Gastroesophageal sphincter (tissue), 4 donors: ENCODE measurements around the gene USP40. TPM values are rescaled to one million over a fixed set of nuclear protein-coding genes. Genes with fewer than 3 reads are reported as not detected.

ENCODE experiments used
- ATAC-seq: fragments of 150-250 bp; one replicate; pipeline ENCODE4 v1.9.1; 2016; ENCODE audit warnings: mild to moderate bottlenecking, moderate library complexity
- H3K27ac ChIP-seq, 4 donors: fragments of 200-600 bp; sonication (generic) in 3 of 4; 1 replicate in 3 of 4; 2 replicates in 1 of 4; pipeline ENCODE4 v1.5.1; 2016 to 2019
- H3K27me3 ChIP-seq: fragments of 200-600 bp; sonication (generic); one replicate; pipeline ENCODE4 v1.5.1; 2019
- H3K36me3 ChIP-seq, 2 donors: fragments of 200-600 bp; sonication (generic); one replicate each; pipeline ENCODE4 v1.5.1; 2019; ENCODE audit warnings: control low read depth in 1 of 2
- H3K4me1 ChIP-seq, 3 donors: fragments of 200-600 bp; sonication (generic); 1 replicate in 2 of 3; 2 replicates in 1 of 3; pipeline ENCODE4 v1.5.1; 2016 to 2019; ENCODE audit warnings: control low read depth in 2 of 3
- H3K4me3 ChIP-seq, 2 donors: fragments of 200-600 bp; sonication (generic); one replicate each; pipeline ENCODE4 v1.5.1; 2019; ENCODE audit warnings: mild to moderate bottlenecking in 1 of 2, moderate library complexity in 1 of 2
- H3K9me3 ChIP-seq, 3 donors: fragments of 200-600 bp; sonication (generic); one replicate each; pipeline ENCODE4 v1.5.1; 2017 to 2019; ENCODE audit warnings: control low read depth in 2 of 3
- EP300 ChIP-seq: sonication (generic); formaldehyde crosslinking; IDR thresholded peaks from one replicate; pipeline ENCODE4 v1.6.1; 2017; ENCODE audit warnings: antibody characterized with exemption, mild to moderate bottlenecking
- POLR2A ChIP-seq, 2 donors: fragments of 450-650 bp; IDR thresholded peaks; one replicate each; pipeline ENCODE4 v1.6.1; 2017; ENCODE audit warnings: antibody characterized with exemption in 2 of 2, mild to moderate bottlenecking in 2 of 2, moderate library complexity in 1 of 2
- POLR2AphosphoS5 ChIP-seq: sonication (generic); formaldehyde crosslinking; IDR thresholded peaks from one replicate; pipeline ENCODE4 v1.6.1; 2017; ENCODE audit warnings: antibody characterized with exemption
- WGBS, 2 donors: methylation state at CpG; one replicate each; pipeline ENCODE4 v1.1.5; 2018; ENCODE audit warnings: low coverage in 1 of 2; 5-methylcytosine and 5-hydroxymethylcytosine counted together
- total RNA-seq, 4 donors: library from RNA; depleted of rRNA; stranded (reverse); fragments of >200 nt; gene quantifications; one replicate each; pipeline ENCODE4 v1.1.0, GENCODE V29; 2016
- TF ChIP-seq, protein P1 (sequence below), 4 experiments: fragments of 200-600 bp in 2 of 4; fragments of 450-650 bp in 2 of 4; sonication (generic) in 1 of 4; IDR thresholded peaks; one replicate each; pipeline ENCODE4 v1.5.1; 2017 to 2019; ENCODE audit warnings: antibody characterized with exemption in 4 of 4, mild to moderate bottlenecking in 2 of 4, moderate library complexity in 2 of 4

USP40 gene
- total RNA-seq, 4 donors from 2014 or later: 13.5 to 52.6 (median 18.2) TPM

DNA sequence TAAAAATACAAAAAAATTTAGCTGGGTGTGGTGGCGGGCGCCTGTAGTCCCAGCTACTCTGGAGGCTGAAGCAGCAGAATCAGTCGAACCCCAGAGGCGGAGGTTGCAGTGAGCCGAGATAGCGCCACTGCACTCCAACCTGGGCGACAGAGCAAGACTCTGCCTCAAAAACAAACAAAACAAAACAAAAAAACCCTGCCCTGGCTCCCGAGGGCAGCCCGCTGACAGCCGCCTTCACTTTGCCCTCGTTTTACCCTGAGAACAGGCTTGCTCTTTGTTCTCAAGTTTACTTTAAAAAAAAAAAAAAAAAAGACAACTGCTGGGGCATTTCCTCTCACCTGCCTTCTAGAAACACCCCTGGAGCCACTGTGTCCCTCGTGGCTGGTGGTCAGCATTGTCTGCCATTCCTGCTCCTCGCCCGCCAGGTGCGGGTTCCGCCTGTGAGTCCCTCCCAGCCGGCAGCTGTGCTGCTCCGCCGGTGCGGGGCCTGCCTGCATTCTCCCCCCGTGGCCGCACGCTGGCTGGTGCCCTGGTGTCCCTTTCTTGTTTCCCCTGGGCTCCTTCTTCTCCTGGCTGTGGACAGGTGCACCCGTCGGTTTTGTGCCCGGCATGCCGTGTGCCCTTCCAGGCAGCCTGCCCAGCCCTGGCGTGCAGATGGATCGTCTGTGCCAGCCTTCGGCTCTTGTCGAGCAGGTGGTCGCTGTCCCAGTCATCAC, 105.7 kb downstream of the USP40 start:
- no peak overlapping the region for H3K4me3 ChIP-seq
- no peaks in the 10 kb centered on the region for H3K4me1 ChIP-seq
- TF ChIP-seq POLR2AphosphoS5: no peak
- no peak for TF ChIP-seq EP300
- TF ChIP-seq, protein P1, sequence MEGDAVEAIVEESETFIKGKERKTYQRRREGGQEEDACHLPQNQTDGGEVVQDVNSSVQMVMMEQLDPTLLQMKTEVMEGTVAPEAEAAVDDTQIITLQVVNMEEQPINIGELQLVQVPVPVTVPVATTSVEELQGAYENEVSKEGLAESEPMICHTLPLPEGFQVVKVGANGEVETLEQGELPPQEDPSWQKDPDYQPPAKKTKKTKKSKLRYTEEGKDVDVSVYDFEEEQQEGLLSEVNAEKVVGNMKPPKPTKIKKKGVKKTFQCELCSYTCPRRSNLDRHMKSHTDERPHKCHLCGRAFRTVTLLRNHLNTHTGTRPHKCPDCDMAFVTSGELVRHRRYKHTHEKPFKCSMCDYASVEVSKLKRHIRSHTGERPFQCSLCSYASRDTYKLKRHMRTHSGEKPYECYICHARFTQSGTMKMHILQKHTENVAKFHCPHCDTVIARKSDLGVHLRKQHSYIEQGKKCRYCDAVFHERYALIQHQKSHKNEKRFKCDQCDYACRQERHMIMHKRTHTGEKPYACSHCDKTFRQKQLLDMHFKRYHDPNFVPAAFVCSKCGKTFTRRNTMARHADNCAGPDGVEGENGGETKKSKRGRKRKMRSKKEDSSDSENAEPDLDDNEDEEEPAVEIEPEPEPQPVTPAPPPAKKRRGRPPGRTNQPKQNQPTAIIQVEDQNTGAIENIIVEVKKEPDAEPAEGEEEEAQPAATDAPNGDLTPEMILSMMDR (IDR thresholded peaks at IDR 0.05): no peak
- no peak for TF ChIP-seq POLR2A (IDR thresholded peaks at IDR 0.05)
- ATAC-seq: no peak
- 86 to 89% methylated on average over 8 to 11 of the region's 32 CpGs for WGBS, 2 donors
- peaks cover 0 to 100% of the 10 kb centered on the region in 2 donors for H3K36me3 ChIP-seq
- no peak overlapping the region for H3K27ac ChIP-seq
- no peaks in the 10 kb centered on the region for H3K9me3 ChIP-seq
- no peaks in the 10 kb centered on the region for H3K27me3 ChIP-seq

DNA sequence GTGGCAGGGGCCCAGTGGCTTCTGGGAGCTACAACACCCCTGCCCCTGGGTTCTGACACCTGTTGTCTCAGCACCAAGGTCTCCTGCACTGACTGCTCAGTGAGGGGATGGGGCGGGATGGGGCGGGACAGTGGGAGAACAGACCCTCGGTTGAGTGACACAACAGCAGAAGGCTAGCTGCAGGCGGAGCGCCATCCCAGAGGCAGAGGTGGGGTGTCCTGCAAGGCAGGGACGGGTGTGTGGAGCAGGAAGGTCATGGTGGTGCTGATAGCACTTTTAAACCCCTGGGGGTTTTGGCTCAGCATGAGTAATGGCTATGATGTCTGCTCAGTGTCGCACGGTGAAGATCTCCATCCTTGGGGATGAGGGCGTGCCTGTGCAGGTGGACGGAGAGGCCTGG, 107.2 kb downstream of the USP40 start:
- H3K27ac ChIP-seq: no peak overlapping the region
- no peaks in the 10 kb centered on the region for H3K27me3 ChIP-seq
- H3K4me1 ChIP-seq: no peaks in the 10 kb centered on the region
- WGBS, 2 donors: 88% methylated on average over 4 of the region's 10 CpGs; no CpG with 5 or more reads in 1 of the 2 donors
- peaks cover 0 to 100% of the 10 kb centered on the region in 2 donors for H3K36me3 ChIP-seq
- no peaks in the 10 kb centered on the region for H3K9me3 ChIP-seq
- no peak for ATAC-seq
- H3K4me3 ChIP-seq: no peak overlapping the region
- TF ChIP-seq POLR2AphosphoS5 (no peak), EP300 (no peak), POLR2A (IDR thresholded peaks at IDR 0.05) (no peak)
- TF ChIP-seq, protein P1 (IDR thresholded peaks at IDR 0.05): no peak

DNA sequence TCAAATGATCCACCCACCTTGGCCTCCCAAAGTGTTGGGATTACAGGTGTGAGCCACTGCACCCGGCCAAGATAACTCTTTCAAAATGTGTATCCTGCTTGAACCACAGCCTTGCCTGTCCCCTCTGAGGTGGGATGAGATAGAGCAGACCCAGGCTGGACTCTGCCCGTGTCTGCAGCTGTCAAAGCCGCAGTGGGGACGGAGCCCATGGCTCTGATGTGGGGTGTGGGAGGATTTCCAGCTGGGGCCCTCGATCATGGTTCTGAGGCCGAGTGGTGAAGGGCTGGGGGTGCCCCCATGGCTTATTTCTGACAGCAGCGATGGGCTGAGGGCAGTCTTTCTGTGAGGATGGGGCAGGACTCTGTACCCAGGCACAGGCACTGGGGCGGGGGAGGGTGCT, 107.8 kb downstream of the USP40 start:
- WGBS, 2 donors: no CpG with 5 or more reads among the region's 8 CpGs

DNA sequence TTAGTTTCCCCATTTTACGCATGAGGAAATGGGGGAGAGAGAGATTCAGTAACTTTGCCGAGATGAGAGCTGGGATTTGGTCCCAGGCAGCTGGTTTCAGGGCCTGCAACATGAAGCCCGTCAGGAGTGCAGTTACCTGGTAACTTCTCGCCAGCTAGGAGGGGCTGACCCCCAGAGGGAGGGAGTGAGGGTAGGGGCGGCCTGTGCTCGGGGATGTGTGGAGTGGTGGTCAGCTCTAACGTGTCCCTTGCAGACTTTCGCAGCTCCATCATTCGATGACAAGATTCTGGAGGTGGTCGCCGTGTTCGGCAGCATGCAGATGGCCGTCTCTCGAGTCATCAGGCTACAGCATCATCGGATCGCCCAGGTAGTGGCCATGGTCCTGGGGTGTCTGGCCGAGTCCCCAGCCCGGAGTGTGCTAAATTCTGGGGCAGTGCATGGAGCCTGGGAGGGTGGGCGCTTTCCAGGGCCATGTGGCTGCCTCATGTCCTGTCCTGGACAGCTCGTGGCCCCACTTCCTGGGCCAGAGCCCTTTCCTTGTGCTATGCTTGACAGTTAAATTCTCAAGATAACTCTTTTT, 108.5 kb downstream of the USP40 start:
- Histone ChIP-seq H3K9me3 (no peaks in the 10 kb centered on the region), H3K27ac (no peak overlapping the region), H3K4me3 (no peak overlapping the region), H3K27me3 (no peaks in the 10 kb centered on the region), H3K36me3 (peaks cover 0 to 100% of the 10 kb centered on the region in 2 donors), H3K4me1 (no peaks in the 10 kb centered on the region)
- TF ChIP-seq POLR2A (IDR thresholded peaks at IDR 0.05): no peak
- TF ChIP-seq POLR2AphosphoS5: no peak
- TF ChIP-seq, protein P1 (IDR thresholded peaks at IDR 0.05): no peak
- WGBS, 2 donors: 92 to 95% methylated on average over 7 to 9 of the region's 20 CpGs
- ATAC-seq: no peak

More for the DNA sequence above, 107.8 kb downstream of the USP40 start:
- H3K4me3 ChIP-seq: no peak overlapping the region
- no peak overlapping the region for H3K27ac ChIP-seq
- no peaks in the 10 kb centered on the region for H3K9me3 ChIP-seq
- no peaks in the 10 kb centered on the region for H3K4me1 ChIP-seq
- TF ChIP-seq EP300: no peak
- TF ChIP-seq POLR2A (IDR thresholded peaks at IDR 0.05): no peak
- H3K27me3 ChIP-seq: no peaks in the 10 kb centered on the region
- H3K36me3 ChIP-seq: peaks cover 0 to 100% of the 10 kb centered on the region in 2 donors
- no peak for ATAC-seq

DNA sequence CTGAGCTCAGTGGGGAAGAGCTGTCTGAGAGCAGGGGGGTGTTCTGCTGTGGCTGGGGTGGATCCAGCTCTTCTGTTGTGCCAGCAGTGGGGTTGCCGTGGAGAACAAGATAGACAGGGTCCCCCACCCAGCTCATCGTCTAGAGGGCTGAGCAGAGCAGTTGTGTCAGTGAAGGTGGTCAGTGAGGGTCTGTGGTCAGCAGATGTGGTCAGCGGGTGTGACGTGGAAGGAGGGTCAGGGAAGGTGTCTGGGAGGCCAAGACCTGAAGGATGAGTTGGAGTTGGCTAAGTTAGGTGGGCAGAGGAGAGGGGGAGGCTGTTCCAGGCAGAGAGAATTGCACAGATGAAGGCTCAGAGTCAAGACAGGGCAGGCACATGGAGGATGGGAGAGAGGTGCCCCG, 109.2 kb downstream of the USP40 start:
- peaks cover 0 to 100% of the 10 kb centered on the region in 2 donors for H3K36me3 ChIP-seq
- WGBS, 2 donors: 77 to 90% methylated on average over 2 to 4 of the region's 5 CpGs

More for the DNA sequence above, 109.2 kb downstream of the USP40 start:
- TF ChIP-seq POLR2AphosphoS5 (no peak), EP300 (no peak)
- TF ChIP-seq, protein P1 (IDR thresholded peaks at IDR 0.05): no peak
- no peak overlapping the region for H3K4me3 ChIP-seq
- no peak for ATAC-seq
- H3K9me3 ChIP-seq: no peaks in the 10 kb centered on the region
- H3K4me1 ChIP-seq: no peaks in the 10 kb centered on the region
- H3K27ac ChIP-seq: no peak overlapping the region
- H3K27me3 ChIP-seq: no peaks in the 10 kb centered on the region
